Fibroblast of pulmonary artery (primary cell): Measurements from ENCODE around the gene CGREF1.

Source experiments
- DNase-seq: peaks from one replicate; pipeline ENCODE4 v3.0.0-alpha.2; 2010; ENCODE audit warnings: low read depth
- H3K4me3 ChIP-seq: replicated peaks from 2 replicates; pipeline ENCODE4 v1.5.1; 2011; ENCODE audit warnings: low read depth, mild to moderate bottlenecking, control low read depth, low read length, moderate library complexity
- CTCF ChIP-seq: IDR thresholded peaks from 2 replicates; pipeline ENCODE4 v1.5.1; 2011; ENCODE audit warnings: mild to moderate bottlenecking, control low read depth, low read length, inconsistent platforms; ENCODE audit errors: missing control alignments

Gene CGREF1

GRCh38 chr2:27070653-27071276 lies 48.2 kb downstream of the CGREF1 start:
- peak overlapping the region; percentile 98 for H3K4me3 ChIP-seq
- TF ChIP-seq CTCF: no peak
- no peak for DNase-seq

- peak overlapping the region; percentile 98 for H3K4me3 ChIP-seq
- DNase-seq: no peak
- TF ChIP-seq CTCF: no peak
Observed at GRCh38 chr2:27069961-27070618, 48.8 kb downstream of the CGREF1 start.

GRCh38 chr2:27069436-27069835 lies 49.5 kb downstream of the CGREF1 start:
- TF ChIP-seq CTCF: no peak
- DNase-seq: no peak
- H3K4me3 ChIP-seq: peak overlapping the region; percentile 98

- no peak for DNase-seq
- no peak overlapping the region for H3K4me3 ChIP-seq
- no peak for TF ChIP-seq CTCF
Observed at GRCh38 chr2:27067385-27067784, 51.5 kb downstream of the CGREF1 start.

GRCh38 chr2:27065128-27065527 lies 53.8 kb downstream of the CGREF1 start:
- no peak for TF ChIP-seq CTCF
- no peak overlapping the region for H3K4me3 ChIP-seq
- DNase-seq: no peak

- no peak for DNase-seq
- no peak for TF ChIP-seq CTCF
- no peak overlapping the region for H3K4me3 ChIP-seq
Observed at GRCh38 chr2:27060323-27060722, 58.6 kb downstream of the CGREF1 start.

- H3K4me3 ChIP-seq: no peak overlapping the region
- peak; percentile 77 for DNase-seq
- no peak for TF ChIP-seq CTCF
Observed at GRCh38 chr2:27059141-27059820, 59.6 kb downstream of the CGREF1 start.
